ENCODE results near the gene ARMC9. TPM values are rescaled to one million over a fixed set of nuclear protein-coding genes. Genes with fewer than 3 reads are reported as not detected.
"Not testable (repeated sequence)": the region's sequence is repeated elsewhere in the genome, so short reads cannot be mapped to it uniquely, and the experiment has no call there.

Gene ARMC9
- total and polyA plus RNA-seq, 8 donors, result 11.4 to 40.6 (median 13.9) TPM

DNA sequence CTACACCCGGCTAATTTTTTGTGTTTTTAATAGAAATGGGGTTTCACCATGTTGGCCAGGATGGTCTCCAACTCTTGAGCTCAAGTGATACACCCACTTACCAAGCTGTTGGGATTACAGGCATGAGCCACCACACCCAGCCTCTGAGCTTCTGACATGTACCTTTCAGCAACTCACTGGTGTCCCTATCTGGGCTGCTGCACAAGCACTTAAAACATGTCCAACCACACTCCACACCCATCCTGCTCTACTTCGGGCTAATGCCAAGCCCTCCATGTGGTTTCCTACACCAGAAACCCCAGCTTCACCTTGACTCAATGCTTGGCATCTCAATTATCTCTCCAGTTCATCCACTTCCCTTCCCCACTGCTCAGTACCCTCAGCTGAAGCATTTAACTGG, 22.4 kb upstream of the ARMC9 start:
- H3K27me3 ChIP-seq, result no peaks in the 10 kb centered on the region
- DNase-seq, result no peak
- peaks cover 6 to 27% of the 10 kb centered on the region in 2 donors for H3K4me1 ChIP-seq
- intact Hi-C loops (cut with DNase I), result no loop called here
- H3K9me3 ChIP-seq, result no peaks in the 10 kb centered on the region
- ATAC-seq, result no peak
- no peak overlapping the region for H3K4me3 ChIP-seq
- H3K27ac ChIP-seq, result no peak overlapping the region
- peaks cover 0 to 40% of the 10 kb centered on the region in 2 donors for H3K36me3 ChIP-seq
- TF ChIP-seq, protein P1, sequence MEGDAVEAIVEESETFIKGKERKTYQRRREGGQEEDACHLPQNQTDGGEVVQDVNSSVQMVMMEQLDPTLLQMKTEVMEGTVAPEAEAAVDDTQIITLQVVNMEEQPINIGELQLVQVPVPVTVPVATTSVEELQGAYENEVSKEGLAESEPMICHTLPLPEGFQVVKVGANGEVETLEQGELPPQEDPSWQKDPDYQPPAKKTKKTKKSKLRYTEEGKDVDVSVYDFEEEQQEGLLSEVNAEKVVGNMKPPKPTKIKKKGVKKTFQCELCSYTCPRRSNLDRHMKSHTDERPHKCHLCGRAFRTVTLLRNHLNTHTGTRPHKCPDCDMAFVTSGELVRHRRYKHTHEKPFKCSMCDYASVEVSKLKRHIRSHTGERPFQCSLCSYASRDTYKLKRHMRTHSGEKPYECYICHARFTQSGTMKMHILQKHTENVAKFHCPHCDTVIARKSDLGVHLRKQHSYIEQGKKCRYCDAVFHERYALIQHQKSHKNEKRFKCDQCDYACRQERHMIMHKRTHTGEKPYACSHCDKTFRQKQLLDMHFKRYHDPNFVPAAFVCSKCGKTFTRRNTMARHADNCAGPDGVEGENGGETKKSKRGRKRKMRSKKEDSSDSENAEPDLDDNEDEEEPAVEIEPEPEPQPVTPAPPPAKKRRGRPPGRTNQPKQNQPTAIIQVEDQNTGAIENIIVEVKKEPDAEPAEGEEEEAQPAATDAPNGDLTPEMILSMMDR (IDR thresholded peaks at IDR 0.05), result no peak

DNA sequence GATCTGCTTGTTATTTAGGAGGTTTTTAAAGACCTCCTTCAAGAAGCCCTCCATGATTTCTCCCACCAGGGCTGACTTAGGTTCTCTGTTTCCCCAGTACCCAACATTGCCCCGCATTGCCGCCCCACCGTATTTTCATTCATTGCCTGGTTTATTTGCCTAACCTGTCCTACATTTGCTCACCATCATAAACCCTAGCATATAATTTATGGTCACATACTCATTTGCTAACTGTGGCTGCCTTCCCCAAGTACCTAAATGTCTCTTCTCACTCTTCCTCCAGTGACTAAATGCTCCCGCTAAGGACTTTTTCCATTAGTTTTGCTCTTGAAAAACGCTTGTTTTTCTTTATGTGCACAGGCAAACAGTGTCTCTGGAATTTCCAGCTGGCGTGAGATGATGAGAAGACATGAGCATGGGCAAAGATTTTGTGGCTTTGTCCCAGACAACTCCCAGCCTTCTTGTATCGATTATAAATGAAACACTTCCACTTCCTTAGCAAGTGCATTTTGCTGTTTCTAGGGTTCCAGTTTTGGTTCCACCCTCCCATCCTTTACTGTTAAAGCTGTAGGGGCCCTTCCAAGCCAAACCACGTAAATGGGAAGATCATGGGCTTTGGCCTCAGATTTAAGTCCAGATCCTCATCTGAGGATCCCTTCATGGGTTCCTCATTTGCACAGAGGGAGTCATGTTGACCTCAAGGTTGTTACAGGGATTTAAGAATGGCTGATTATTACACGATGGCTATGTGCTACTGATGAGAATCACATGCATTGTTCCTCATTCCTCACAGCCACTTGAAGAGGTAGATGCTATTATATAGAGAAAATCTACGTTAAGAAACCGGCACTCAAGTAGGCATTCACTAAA, 21.0 kb upstream of the ARMC9 start:
- ATAC-seq (no peak), DNase-seq (no peak)
- peaks cover 0 to 27% of the 10 kb centered on the region in 2 donors for H3K36me3 ChIP-seq
- peaks cover 6 to 39% of the 10 kb centered on the region in 2 donors for H3K4me1 ChIP-seq
- H3K27me3 ChIP-seq, result no peaks in the 10 kb centered on the region
- intact Hi-C loops (cut with DNase I), result no loop called here
- TF ChIP-seq, protein P1 (IDR thresholded peaks at IDR 0.05), result no peak
- no peaks in the 10 kb centered on the region for H3K9me3 ChIP-seq
- no peak overlapping the region for H3K27ac ChIP-seq
- H3K4me3 ChIP-seq, result no peak overlapping the region

DNA sequence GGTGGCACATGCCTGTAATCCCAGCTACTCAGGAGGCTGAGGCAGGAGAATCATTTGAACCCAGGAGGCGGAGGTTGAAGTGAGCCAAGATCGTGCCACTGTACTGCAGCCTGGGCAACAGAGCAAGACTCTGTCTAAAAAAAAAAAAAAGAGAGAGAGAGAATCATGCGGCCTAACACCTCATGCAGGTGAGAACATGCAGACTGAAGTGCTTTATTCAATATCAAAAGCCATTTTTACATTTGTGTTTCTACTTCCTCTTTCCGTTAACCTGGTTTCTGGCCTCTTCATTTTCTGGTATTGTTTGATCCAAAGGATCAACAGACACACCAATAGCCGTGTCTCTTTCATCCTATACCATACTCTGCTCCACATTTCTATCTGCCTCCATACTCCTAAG, 19.6 kb upstream of the ARMC9 start:
- H3K27me3 ChIP-seq; H3K9me3 ChIP-seq; H3K4me3 ChIP-seq; H3K27ac ChIP-seq; intact Hi-C loops (cut with DNase I); ATAC-seq; DNase-seq: not testable (repeated sequence)
- Histone ChIP-seq H3K36me3 (peaks cover 0 to 16% of the 10 kb centered on the region in 2 donors), H3K4me1 (peaks cover 6 to 44% of the 10 kb centered on the region in 2 donors)

DNA sequence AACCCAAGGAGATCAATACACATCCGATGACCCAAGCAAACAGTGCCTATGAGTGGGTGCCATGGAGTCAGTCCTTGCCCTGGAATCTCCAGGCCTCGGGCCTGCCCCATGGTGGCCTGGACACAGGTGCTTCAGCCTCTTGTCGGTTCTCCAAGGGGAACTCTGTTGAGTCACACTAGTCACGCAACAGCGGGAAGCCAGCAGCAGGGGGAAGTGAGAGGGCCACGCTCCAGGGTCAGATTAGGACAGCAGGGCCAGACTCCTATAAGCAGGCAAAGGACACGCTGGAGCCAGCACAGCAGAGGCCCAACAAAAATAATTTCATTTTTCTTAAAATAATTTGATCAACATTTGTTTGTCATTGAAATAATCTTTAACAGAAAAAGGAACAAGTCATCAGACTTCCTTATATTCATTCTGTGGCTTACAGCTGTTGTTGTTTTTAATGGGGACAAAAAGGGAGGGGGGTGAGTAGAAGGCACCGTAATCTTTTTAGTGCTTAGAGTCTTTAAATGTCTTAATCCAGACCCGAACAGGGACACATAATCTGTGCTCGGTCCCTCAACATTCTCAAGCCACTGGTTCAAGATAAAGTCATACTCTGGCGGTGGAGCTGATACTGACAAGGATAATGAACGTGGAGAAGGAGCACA, 16.4 kb upstream of the ARMC9 start:
- DNase-seq, result peak in 2 of 4 donors; percentile 84 to 88
- Histone ChIP-seq H3K4me3 (no peak overlapping the region), H3K9me3 (no peaks in the 10 kb centered on the region), H3K36me3 (no peaks in the 10 kb centered on the region), H3K27ac (peak overlapping the region in 1 of 2 donors; percentile 77), H3K4me1 (peaks cover 0 to 51% of the 10 kb centered on the region in 2 donors), H3K27me3 (no peaks in the 10 kb centered on the region)
- intact Hi-C loops (cut with DNase I), result no loop called here
- TF ChIP-seq, protein P1 (IDR thresholded peaks at IDR 0.05), result no peak
- peak; percentile 80 for ATAC-seq

DNA sequence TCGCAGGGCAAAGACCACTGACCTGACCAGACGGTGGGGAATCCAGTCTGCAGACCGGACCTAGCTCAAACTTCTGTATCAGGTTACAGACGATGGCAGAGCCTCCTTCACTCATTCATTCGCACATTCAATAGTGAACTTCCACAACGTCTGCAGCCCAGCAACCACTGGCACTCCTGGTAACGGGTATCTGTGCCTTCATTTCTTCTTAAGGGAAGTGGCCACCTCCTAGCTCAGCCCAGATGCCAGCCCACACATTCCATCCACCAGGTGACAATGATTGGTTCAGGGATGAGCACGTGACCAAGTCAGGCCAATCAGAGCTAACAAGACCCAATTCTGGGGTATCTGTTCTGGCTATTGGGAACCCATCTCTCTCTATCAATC, 15.9 kb upstream of the ARMC9 start:
- H3K36me3 ChIP-seq, result no peaks in the 10 kb centered on the region
- intact Hi-C loops (cut with DNase I), result no loop called here
- ATAC-seq (no peak), DNase-seq (no peak)
- no peaks in the 10 kb centered on the region for H3K27me3 ChIP-seq
- TF ChIP-seq, protein P1 (IDR thresholded peaks at IDR 0.05), result no peak
- H3K9me3 ChIP-seq, result no peaks in the 10 kb centered on the region
- peaks cover 0 to 51% of the 10 kb centered on the region in 2 donors for H3K4me1 ChIP-seq
- H3K27ac ChIP-seq, result peak overlapping the region in 1 of 2 donors; percentile 77
- H3K4me3 ChIP-seq, result no peak overlapping the region
